Upper lobe of right lung (tissue), 1 donor: Measurements from ENCODE around the gene EPB41L3. TPM values are rescaled to one million over a fixed set of nuclear protein-coding genes. Genes with fewer than 3 reads are reported as not detected.

Source experiments
- ATAC-seq: fragments of 200-7000 bp; cut with Tn5 transposase; one replicate; pipeline ENCODE4 v1.9.1; 2020; ENCODE audit warnings: mild to moderate bottlenecking, moderate library complexity
- DNase-seq: peaks from one replicate; pipeline ENCODE4 v3.0.0-alpha.2; 2020
- H3K27ac ChIP-seq: fragments of 200-600 bp; one replicate; pipeline ENCODE4 v1.8.0; 2022
- H3K27me3 ChIP-seq: fragments of 200-600 bp; one replicate; pipeline ENCODE4 v1.8.0; 2022; ENCODE audit warnings: mild to moderate bottlenecking
- H3K36me3 ChIP-seq: fragments of 200-600 bp; one replicate; pipeline ENCODE4 v1.8.0; 2022
- H3K4me1 ChIP-seq: fragments of 200-600 bp; one replicate; pipeline ENCODE4 v1.8.0; 2022
- H3K4me3 ChIP-seq: fragments of 200-600 bp; one replicate; pipeline ENCODE4 v1.8.0; 2022; ENCODE audit warnings: mild to moderate bottlenecking
- H3K9me3 ChIP-seq: fragments of 200-600 bp; one replicate; pipeline ENCODE4 v1.8.0; 2022
- intact Hi-C: fragments of 100-400 bp; cut with DNase I; formaldehyde crosslinking; loops from one replicate; pipeline ENCODE4 v1.11.0; 2022
- total RNA-seq: library from RNA; stranded (reverse); fragmentation: NEBNext Ultra II Directional; extraction: Animal tissue kit (Norgen Biotek cat#: 25700); gene quantifications from one replicate; pipeline ENCODE4 v1.2.1, GENCODE V29; 2021
- TF ChIP-seq, protein P1 (sequence below): fragments of 200-600 bp; IDR thresholded peaks from one replicate; pipeline ENCODE4 v1.8.0; 2022; ENCODE audit warnings: antibody characterized with exemption
- donor health status: DM: no; HTN: yes; CAD: no; lungs with severe emphysema.

The EPB41L3 gene
- total RNA-seq, 1 donor from 2014 or later: 68.9 TPM

DNA sequence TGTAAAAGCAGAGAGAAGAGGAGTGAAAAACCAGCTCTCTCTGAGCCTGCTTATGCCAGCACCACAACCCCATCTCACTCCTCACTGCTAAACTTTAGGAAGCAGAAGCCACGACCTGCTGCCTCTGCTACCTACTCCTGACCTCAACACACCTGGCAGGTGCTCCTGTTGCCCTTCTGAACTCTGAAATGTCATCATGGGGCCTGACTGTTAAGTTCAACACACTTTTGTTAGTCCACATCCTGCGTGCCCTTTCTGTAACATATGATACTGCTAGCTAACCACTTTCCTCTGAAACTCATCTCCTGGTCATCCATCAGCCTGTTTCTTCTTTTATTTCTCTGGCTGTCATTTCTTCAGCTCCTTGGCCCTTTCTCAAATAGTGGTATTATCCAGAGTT, 118.1 kb downstream of the EPB41L3 start:
- H3K27ac ChIP-seq: no peak overlapping the region
- intact Hi-C loops: no loop called here
- ATAC-seq: no peak
- H3K4me1 ChIP-seq: no peaks in the 10 kb centered on the region
- no peak overlapping the region for H3K4me3 ChIP-seq
- H3K9me3 ChIP-seq: no peaks in the 10 kb centered on the region
- H3K36me3 ChIP-seq: no peaks in the 10 kb centered on the region
- TF ChIP-seq, protein P1, sequence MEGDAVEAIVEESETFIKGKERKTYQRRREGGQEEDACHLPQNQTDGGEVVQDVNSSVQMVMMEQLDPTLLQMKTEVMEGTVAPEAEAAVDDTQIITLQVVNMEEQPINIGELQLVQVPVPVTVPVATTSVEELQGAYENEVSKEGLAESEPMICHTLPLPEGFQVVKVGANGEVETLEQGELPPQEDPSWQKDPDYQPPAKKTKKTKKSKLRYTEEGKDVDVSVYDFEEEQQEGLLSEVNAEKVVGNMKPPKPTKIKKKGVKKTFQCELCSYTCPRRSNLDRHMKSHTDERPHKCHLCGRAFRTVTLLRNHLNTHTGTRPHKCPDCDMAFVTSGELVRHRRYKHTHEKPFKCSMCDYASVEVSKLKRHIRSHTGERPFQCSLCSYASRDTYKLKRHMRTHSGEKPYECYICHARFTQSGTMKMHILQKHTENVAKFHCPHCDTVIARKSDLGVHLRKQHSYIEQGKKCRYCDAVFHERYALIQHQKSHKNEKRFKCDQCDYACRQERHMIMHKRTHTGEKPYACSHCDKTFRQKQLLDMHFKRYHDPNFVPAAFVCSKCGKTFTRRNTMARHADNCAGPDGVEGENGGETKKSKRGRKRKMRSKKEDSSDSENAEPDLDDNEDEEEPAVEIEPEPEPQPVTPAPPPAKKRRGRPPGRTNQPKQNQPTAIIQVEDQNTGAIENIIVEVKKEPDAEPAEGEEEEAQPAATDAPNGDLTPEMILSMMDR: no peak
- H3K27me3 ChIP-seq: no peaks in the 10 kb centered on the region
- no peak for DNase-seq

DNA sequence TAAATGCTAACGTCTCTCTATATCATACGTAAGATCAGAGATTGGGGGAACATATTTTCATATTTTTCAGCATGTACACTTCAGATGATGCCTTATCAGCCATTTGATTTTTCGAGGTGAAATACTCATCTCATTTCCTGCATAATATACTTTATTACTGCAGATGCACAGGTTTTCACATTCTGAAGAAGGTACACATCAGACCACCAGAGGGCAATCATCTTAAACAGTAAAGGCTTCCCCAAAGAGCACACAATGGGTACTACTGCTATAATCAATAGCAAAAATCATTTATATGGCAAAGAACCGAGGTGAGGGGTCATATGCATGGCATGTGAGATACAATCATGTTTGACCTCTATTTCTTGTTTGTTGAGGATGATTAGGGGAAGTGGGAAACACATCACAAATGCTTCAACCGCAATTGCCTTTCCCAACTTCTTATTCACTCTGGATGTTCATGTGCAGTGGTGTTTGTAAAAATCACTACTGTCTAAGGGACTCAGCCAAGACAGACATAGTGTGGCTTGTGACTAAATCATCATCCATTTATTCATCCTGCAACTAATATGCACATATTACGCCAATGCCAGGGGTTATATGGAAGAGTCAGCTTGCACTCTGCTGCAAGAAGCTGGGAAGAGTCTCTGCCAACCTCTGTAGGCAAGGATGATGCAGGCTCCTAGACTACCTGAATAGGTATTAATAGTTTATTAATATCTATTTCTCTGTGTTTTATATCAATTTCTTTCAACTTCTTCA, 118.7 kb downstream of the EPB41L3 start:
- H3K36me3 ChIP-seq: no peaks in the 10 kb centered on the region
- H3K4me3 ChIP-seq: no peak overlapping the region
- no peak overlapping the region for H3K27ac ChIP-seq
- ATAC-seq: peak; percentile 50
- TF ChIP-seq, protein P1: peak; percentile 42
- no peaks in the 10 kb centered on the region for H3K4me1 ChIP-seq
- DNase-seq: no peak
- H3K27me3 ChIP-seq: no peaks in the 10 kb centered on the region
- H3K9me3 ChIP-seq: no peaks in the 10 kb centered on the region
- intact Hi-C loops: no loop called here

DNA sequence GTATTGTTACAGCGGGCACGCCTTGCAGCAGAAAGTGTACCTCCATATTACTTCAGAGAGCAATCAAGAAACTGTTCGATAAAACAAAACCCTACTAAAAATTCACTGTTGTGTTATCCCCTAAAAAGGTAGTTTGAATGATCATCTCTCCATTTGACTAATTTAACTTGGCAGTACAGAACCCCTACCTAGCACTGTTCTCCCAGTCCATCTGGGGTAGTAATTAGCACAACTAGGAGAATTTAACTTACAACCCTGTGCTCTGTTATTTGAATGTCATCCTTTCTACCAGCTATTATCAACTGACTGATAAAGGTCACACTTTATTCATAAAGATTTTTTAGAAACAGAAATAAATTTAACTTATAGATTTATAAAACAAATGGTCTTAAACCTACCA, 121.2 kb downstream of the EPB41L3 start:
- H3K27ac ChIP-seq: no peak overlapping the region
- H3K36me3 ChIP-seq: no peaks in the 10 kb centered on the region
- DNase-seq: no peak
- no peaks in the 10 kb centered on the region for H3K9me3 ChIP-seq
- ATAC-seq: no peak
- peaks cover 5% of the 10 kb centered on the region for H3K4me1 ChIP-seq
- TF ChIP-seq, protein P1: no peak
- intact Hi-C loops: no loop called here
- no peaks in the 10 kb centered on the region for H3K27me3 ChIP-seq
- H3K4me3 ChIP-seq: no peak overlapping the region

DNA sequence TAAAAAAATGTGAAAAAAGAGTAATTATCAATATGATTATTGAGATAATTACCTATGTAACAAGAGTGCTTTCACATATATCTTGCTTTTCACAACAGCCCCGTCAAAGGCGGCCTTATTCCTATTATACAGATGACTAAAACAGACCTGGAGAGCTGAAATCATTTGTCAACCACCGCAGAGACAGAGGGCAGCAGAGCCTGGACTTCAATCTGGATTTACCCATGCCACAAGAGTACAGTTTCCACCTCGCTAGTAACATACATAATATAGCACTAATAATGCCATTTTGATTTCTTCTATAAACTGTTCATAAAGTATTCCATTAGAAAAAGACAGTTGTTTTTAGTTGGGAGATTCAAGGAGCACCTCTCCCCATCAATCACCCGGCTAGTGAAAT, 121.8 kb downstream of the EPB41L3 start:
- Histone ChIP-seq H3K27ac (no peak overlapping the region), H3K36me3 (no peaks in the 10 kb centered on the region), H3K9me3 (no peaks in the 10 kb centered on the region), H3K4me1 (peaks cover 6% of the 10 kb centered on the region), H3K27me3 (no peaks in the 10 kb centered on the region), H3K4me3 (no peak overlapping the region)
- intact Hi-C loops: no loop called here
- TF ChIP-seq, protein P1: no peak
- ATAC-seq (no peak), DNase-seq (no peak)

DNA sequence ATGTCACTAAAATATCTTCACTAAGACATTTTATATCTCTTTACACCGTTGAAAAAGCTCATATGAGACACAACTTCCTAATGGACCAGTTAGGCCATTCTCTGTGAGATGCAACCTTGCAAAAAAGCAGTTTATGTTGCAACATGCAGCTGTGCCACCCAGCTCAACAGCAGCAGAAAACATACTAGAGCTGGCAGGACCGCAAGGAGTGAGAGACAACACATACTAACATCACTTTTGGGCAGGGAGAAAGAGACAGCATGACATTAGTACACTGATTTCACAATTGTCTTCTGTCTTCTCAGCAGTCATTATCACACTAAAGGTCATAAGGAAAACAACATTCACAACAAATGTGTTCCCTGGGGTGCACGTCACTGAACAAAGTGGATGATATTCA, 122.9 kb downstream of the EPB41L3 start:
- Histone ChIP-seq H3K27ac (no peak overlapping the region), H3K4me3 (no peak overlapping the region), H3K27me3 (no peaks in the 10 kb centered on the region), H3K4me1 (peaks cover 6% of the 10 kb centered on the region), H3K9me3 (no peaks in the 10 kb centered on the region), H3K36me3 (no peaks in the 10 kb centered on the region)
- intact Hi-C loops: no loop called here
- TF ChIP-seq, protein P1: no peak
- no peak for DNase-seq
- ATAC-seq: no peak
